ENCODE results near the gene SELENOK.

The SELENOK gene

DNA sequence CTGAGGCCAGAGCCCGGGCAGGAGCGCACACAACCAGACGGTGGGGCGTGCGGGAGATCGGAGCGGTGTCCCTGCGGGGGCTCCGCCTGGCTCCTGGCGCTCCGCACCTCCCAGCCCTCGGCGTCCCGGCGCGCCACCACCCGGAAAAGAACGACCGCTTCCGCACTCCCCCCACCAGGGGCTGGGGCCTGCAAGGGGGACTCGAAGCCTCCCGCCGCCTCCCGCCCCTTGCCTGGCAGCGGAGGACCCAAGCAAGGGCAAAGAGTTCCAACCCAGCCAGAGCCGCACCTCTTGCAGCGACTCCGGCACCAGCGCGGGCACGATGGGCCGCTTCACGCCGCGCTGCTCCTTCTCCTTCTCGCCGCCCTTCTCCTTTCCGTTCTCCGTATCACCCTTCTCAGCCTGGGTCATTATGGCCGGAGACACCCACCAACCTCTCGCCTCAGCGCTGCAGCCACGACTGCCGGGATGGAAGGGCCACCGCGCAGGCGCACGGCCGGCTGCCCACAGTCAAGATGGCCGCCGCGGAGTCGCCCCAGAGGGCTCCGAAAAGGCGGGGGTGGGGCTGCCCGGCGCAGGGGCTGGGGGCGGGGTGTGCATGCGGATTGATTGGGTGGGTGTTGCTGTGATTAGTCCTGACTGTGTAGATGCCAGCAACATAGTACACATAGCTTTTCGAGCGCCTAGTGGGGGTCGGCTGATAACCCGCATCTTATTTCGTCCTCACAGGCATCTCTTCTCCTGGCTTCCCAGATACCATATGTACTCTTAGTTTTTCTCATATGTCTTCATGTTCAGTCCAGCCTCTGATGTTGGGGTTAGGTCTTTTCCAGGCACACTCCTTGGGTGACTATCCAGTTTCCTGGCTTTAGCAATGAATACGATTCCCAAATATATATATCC, 9.7 kb downstream of the SELENOK start, which contains the start of gene ACTR8:
Gene ACTR8 (minus strand): TSS at position 462 of the 903 bp plus-strand sequence. CDS start 51 bp downstream, at position 411.
- DNase-seq: peak; percentile 9

DNA sequence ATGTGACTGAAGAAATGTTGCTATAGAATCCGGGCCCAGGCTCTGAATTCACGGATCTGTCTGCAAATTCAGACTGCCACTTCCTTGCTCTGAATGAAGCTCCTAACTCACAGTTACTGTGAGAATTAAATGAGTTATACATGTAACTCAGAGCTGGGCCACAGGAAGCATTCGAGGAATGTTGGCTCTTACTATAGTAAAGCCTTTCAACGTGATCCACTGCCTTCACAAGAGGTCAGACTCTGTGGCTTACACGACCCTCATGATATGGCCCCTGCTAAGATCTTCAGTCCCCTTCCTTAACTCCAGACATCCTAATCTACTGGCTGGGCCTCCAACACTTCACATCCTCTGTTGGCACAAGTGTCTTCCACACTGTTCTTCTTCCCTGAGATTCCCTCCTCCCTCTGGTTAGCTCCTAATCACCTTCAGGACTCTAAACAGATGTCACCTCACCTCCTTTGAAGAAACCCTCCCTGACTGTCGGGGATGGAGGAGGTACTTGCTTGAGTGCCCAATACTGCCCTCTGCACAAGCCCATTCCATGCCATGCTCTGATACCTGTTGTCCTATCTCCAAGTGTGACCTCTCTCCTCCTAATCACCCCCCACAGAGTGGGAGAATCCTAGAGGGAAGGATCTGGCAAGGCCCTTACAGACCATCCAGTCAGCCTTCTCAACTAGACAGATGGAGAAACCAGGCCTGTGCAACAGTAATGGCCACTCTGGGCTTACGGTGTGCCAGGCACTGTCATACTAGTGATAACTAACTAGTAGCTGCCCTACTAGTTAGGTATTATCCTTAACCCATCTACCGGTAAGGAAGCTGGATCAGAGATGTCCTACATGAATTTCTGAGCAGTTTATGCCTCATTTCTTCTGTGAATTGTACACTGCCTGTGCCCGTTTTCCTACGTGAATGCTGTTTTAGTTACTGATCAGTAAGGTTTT, 11.0 kb downstream of the SELENOK start:
- DNase-seq: no peak

DNA sequence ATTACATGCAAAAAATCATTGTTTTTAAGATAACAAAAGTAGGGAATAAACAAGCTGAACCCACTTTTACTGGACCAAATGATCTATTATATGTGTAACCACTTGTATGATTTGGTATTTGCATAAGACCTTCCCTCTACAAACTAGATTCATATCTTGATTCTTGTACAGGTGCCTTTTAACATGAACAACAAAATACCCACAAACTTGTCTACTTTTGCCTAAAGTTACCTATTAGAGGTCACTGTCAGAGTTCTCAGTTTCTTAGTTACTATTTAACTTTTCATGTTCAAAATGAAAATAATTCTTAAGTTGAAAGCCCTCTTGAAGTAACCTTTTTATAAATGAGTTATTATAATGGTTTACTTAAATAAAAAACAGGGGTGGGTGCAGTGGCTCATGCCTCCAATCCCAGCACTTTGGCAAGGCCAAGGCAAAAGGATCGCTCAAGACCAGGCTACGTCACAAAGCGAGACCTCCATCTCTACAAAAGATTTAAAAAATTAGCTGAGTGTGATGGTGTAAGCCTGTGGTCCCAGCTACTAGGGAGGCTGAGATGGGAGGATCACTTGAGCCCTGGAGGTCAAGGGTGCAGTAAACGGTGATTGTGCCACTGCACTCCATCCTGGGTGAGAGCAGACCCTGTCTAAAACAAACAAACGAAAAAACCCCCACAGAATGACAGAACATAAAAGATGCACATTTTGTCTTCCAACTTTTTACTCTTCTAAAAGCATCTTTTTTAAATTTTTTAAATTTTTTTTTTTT, 25.7 kb downstream of the SELENOK start:
- no peak for DNase-seq

DNA sequence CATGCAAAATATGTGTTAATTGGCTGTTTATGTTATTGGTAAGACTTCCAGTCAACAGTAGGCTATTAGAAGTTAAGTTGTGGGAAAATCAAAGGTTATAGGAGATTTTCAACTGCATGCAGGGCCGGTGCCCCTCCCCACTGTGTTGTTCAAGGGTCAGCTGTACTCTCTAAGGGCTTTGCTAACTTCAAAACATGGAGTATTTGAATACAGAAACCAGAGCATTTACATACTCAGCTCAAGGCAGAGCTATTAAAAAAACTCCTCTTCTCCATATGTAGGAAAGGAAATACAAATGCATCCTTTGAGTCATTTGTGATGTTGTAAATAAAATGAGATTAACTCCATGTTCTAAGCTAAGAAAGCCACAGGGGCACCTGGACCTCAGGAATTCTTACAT, 28.5 kb downstream of the SELENOK start:
- no peak for DNase-seq

DNA sequence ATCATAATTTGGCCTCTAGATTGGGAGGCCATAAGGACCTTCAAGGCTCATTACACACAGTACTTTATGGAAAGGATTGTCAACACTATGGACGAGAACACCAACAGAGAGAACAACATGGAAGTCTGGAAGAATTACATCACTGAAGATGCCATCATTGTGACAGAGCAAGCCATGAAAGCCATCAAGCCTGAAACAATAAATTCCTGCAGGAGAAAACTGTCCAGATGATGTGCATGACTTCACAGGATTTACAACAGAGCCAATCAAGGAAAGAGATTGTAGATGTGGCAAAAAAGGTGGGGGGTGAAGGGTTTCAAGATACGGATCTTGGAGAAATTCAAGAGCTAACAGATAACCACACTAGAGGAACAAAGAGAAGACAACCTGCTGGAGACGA, 29.4 kb downstream of the SELENOK start:
- no peak for DNase-seq

DNA sequence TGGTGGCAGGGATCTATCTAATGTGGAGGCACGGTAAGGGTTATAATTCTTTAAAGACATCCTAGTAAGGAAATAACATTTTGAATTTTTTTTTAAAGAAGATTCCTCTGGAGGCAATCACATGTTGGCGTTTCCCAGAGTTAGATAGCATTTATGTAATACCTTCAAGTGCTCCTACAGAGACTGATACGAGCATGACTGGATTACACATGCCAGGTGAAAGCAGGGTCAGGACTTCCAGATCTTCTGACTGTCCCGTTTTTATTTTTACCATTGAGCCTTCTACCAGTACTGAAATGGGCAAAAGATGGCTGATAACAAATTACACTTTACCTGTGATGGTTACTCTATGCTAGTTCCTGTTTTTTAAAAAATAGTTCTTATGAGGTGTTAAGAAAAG, 31.5 kb downstream of the SELENOK start:
- DNase-seq: no peak

DNA sequence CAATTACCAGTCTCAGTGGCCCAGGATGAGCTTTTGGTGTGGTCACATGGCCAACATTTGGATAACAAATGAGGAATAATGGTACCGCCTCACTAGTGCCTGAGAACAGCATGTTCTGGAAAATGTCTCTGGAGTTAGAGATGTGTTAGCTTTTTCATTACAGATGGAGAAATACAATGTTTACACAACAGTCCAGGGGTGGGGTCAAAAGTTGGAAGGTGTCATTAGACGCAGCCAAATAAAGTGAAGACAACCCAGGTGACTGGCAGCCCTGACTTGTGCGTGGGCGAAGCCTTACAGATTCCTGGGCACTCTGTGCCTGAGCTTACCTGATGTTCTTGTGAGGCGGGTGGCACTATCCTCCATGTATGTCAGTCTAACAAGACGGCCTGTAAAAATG, 32.5 kb downstream of the SELENOK start:
- DNase-seq: no peak

DNA sequence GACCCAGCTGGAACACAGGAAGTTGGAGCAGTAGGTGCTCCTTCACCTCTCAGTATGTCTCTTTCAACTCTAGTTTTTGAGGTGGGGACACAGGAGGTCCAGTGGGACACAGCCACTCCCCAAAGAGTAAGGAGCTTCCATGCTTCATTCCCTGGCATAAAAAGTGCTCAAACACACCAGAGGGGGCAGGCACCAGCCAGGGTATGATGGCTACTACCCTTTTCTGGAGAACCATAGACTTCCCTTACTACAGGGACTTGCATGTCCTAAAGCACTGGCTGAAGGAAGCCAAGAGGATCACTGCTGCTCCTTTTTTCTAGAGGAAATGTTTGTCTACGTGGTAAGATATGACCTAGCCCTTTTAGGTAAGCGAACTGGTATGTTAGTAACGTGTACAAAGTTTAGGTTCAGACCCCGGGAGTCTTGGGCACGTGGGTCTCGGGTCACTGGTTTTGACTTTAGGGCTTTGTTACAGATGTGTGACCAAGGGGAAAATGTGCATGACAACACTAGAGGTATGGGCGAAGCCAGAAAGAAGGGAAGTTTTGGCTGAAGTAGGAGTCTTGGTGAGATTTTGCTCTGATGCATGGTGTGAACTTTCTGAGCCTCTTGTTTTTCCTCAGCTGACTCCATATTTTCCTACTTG, 33.4 kb downstream of the SELENOK start:
- DNase-seq: no peak

DNA sequence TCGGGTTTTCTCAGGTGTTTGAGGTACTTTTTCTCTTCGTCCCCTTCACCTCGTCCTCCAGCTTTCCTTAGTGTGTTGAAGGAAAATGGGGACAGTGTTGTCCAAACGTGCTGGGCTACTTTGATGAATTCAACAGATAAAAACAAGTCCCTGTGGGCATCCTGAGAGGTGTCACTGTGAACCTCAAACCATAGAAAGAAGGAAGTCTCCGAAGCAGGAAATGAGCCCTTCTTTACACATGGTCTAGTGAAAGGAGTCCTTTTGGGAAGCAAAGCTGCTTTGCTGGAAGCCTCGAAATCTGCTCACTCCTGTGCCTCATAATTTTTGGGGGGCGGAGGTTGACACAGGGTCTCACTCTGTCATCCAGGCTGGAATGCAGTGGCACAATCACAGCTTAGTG, 34.7 kb downstream of the SELENOK start:
- no peak for DNase-seq

DNA sequence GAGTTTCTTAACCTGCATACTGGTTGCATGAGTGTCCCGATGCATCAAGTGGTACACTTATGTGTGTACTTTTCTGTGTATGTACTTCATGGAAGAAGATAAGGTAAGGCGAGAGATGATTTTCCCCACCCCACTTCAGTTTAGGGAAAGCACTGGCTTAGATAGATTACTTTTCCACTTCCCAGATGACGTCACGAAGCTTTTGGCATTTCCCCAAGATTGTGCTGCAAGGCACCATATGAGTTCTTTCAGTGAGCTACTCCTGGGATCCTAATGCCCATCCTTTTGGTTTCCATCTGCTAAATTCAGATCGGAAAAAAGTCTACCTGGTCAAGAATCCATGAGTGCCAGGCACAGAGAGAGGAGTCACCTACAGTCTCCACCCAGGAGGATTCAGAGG, 40.8 kb downstream of the SELENOK start:
- DNase-seq: no peak

DNA sequence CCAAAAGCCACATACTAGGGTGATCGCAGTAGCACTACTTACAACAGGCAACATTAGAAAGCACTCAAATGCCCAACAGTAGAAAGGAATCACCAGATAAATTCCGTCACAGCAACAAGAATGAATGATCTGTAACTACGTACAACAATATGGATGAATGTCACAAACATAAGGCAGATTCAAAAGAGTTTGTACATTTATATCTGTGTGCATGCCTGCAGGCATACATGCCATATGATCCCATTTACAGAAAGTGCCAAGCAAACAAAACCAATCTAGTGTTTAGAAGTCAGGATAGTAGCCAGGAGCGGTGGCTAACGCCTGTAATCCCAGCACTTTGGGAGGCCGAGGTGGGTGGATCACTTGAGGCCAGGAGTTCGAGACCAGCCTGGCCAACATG, 41.7 kb downstream of the SELENOK start:
- DNase-seq: no peak

DNA sequence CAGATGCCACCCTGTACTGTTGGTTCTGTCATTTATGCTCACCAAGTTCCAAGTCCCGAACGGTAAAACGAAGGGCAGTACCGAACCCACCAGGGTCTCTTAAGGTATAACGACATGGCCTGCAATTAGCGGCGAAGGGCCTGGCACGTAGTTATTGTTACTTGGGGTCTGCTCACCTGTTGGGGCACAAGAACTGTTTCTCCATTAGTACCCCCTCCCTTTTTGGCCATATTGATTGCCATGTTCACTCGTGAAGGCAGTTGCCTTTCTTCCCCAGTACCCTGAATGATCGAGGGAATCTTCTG, 44.9 kb downstream of the SELENOK start:
- DNase-seq: no peak

DNA sequence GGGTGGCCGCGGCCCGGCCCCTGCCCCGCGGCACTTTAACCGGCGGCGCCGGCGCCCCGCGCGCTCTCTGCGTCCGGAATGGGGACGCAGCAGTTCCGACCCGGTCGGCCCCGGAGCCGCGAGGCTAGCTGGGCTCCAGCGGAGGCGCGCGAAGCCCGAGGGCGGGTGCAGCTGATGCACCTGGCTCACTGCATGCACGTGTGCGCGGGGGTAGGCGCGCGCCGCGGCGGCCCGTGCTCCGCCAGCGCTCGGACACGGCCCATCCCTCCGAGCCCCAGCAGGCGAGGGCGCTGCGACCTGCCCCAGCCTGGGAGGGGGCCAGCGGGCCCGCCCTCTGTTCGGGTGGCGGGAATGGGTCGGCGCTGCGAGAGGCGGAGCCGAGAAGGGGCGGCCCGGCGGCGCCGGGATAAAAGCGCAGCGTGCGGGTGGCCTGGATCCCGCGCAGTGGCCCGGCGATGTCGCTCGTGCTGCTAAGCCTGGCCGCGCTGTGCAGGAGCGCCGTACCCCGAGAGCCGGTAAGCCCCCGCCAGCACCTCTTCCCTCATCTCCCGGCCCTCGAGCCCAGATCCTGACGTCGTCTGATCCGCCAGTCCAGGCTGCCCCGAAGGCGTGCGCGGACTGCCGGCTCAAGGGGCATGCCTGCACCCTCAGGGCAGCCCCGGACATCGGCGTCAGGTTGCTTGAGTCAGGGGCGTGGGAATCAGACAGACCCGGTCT, 45.4 kb downstream of the SELENOK start, which contains the start of the genes CHDH and IL17RB:
Gene CHDH (minus strand): TSS at position 286 of the 717 bp plus-strand sequence. CDS start 22,411 bp downstream, outside the sequence.
Gene IL17RB (plus strand): TSS at position 435 of the 717 bp plus-strand sequence. CDS start 21 bp downstream, at position 456.
- DNase-seq: no peak

DNA sequence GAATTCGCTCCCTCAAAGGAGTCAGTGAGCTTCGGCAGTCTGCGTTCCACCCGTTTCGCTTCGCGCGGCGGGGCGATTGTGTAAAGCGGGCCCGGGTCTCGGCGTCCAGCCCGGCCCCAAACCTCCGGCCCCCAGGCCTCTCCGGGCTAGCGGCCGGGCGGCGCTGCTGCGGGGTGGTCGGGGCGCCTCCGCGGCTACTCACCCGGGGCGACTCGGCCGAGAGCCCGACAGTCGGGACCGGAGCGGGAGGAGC, 45.9 kb downstream of the SELENOK start:
- no peak for DNase-seq

DNA sequence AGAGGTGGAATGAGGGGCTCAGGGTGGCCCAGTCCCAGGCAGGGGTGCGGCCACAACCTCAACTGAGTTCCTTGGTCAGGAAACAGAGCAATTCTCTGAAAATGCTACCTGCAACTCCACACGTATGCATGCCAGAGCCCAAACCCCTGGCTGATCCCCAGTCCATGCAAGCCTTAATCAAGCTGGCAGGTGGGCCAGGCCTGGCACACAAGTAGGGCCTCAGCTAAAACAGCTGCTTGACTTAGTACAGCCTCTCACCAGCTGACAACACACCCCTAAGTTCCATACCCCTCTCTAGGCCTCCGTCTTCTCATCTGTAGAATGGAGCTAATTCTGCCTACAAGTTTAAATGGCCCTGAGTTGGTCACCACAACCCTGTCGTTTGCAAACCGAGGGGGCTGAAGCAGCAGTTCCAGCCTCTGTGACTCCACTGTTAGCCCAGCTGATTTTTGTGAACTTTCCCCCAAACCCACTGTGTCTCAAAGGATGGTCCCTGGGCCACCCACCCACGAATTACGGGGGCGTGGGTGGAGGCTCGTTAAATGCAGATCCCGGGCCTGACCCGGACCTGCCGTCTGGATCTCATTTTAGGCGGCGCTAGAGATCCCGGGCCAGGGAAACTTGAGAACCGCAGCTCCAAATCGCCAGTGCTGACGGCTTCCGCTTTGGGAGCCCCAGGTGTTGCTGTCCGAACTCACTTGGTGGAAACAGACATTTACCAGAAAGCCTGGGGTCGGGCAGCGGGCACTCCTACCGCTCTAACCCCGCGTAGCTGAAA, 46.4 kb downstream of the SELENOK start:
- no peak for DNase-seq

DNA sequence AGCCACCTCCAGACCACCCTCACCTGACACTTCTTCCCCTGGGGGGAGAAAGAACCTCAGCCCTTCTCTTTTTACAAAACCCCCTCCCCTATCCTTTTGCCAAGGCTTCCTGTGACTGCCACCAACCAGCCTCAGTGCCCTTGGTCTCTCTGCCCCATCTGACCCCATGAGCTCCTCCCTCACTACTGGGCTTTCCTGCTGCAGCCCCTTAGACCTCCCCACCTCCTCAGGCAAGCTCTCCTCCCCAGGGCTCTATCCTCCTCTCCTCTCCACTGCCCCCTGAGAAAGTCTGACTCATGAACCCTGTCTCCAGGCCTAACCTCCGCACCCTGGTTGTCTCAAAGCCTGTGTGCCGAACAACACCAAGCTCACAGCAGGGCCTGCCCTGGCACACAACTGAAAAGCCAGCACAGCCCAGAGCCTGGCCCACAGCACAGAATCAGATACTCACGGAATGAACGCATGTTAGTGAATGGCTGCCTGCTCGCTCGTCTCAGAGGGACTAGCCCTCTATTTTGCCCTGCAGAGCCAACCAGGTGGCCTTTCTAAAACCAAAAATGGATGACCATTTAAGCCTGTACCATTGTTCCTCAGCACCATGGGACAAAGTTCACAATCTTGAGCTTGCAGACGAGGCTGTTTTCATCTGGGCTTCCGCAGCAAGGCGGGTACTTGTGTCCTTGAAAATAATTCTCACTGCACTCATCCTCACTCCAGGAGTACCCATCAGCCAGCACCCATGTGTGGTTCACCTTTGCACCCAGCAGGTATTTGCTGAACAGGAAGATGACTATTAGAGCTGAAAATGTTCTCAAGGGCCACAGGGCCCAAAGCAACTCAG, 47.2 kb downstream of the SELENOK start:
- DNase-seq: no peak

DNA sequence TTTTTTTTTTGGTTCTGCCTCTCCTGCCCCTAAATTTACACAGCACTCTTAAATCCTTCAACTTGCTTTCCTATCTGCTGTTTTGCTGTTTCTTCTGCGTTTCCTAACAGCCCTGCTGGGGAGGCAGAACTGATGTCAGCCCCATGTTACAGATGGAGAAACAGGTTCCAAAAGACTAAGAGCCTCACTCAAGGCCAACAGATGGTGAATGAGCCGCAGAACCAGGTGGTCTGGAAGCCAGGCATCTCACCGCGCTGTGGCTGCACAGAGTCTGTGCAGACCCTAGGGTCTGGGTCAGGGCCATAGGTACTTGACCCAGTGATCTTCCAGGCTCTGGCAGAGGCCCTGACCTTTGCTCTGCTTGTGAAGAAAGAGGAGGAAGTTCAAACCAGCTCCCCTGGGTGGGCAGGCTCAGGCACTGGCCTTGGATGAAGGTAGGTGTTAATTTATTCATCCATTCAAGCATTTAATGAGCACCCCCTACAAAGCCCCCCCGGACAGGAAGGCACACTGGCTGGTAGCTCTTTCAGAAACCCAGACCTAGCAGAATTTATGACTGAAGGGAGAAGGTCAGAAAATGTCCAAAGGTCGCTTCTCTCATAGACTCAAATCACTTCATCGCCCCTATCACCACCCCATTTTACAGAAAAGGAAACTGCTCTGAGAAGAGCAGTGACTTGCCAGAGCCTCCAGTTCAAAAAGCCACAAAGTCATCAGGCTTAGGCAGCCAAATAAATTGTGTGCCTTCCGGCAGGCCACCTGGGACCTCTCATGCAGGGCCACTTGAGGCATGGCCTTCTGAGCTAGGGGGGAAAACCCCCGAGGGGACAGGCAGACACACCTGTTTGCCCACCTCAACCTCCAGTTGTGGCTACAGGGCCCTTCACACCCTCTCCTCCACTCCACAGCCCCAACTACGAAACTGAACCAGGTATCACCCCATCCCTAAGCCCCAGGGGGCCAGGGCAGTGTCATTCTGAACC, 48.2 kb downstream of the SELENOK start:
- DNase-seq: peak; percentile 33

DNA sequence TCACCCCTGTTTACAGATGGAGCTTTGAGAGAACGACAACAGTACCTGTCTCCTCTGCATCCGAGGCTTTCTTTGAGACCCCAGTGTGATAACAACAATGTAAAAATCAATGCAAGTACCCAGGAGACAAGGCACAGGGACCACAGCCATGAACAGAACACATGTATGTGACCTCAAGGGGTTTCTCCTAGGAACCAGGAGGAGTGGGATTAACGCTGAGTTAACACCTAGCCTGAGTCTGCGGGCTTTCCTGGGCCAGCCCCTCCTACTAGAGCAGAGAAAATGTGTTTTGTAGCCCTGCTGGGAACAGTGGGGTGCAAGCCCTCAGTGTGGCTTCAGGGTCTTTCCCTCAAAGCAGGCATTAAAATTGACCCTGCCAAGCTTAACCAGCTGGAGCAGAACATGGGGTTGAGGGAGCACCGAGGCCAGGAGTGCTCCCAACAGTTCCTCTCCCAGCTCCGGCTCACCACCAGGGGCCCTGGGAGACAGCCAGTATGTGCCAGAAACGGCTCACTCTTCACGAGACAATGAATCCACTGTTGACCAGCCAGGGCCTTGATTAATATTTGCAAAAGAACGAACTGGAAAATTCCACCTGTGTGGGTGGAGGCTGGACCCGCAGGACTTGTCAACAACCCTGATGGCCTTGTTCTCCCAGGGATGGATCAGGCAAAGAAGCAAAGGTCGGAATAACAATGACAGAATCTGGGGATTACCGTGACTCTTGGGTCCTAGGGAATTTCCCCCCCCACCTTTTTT, 49.0 kb downstream of the SELENOK start:
- no peak for DNase-seq
